Osteoblast (primary cell): ENCODE measurements around the gene STAC2. TPM values are rescaled to one million over a fixed set of nuclear protein-coding genes. Genes with fewer than 3 reads are reported as not detected.

Experiments
- DNase-seq: peaks from one replicate; pipeline ENCODE4 v3.0.0; 2011; ENCODE audit warnings: low spot score, mixed read lengths; ENCODE audit not compliant: insufficient read length; ENCODE audit errors: missing footprints
- H2AFZ ChIP-seq: 2 replicates; pipeline ENCODE4 v1.6.0; 2011; ENCODE audit warnings: mild to moderate bottlenecking, low read length
- H3K27ac ChIP-seq: 2 replicates; pipeline ENCODE4 v1.5.1; 2011; ENCODE audit warnings: mild to moderate bottlenecking, low read depth, low read length, moderate library complexity
- H3K27me3 ChIP-seq: 2 replicates; pipeline ENCODE4 v1.6.0; 2012; ENCODE audit warnings: mild to moderate bottlenecking, control low read depth, inconsistent platforms, low read length, moderate library complexity; ENCODE audit not compliant: insufficient read depth
- H3K36me3 ChIP-seq: 2 replicates; pipeline ENCODE4 v1.5.1; 2011; ENCODE audit warnings: mild to moderate bottlenecking, low read length, control low read depth, moderate library complexity; ENCODE audit not compliant: insufficient read depth
- H3K4me1 ChIP-seq: 2 replicates; pipeline ENCODE4 v1.5.1; 2011; ENCODE audit warnings: mild to moderate bottlenecking, low read length, control low read depth, moderate library complexity; ENCODE audit not compliant: insufficient read depth
- H3K4me2 ChIP-seq: 2 replicates; pipeline ENCODE4 v1.6.0; 2011; ENCODE audit warnings: mild to moderate bottlenecking, low read length; ENCODE audit not compliant: insufficient read depth
- H3K4me3 ChIP-seq: fragments of 200-600 bp; sonication (generic); 3 replicates; pipeline ENCODE4 v1.5.1; 2012; ENCODE audit warnings: mild to moderate bottlenecking, low read length, inconsistent platforms; ENCODE audit not compliant: insufficient read depth
- H3K79me2 ChIP-seq: 2 replicates; pipeline ENCODE4 v1.6.0; 2012; ENCODE audit warnings: mild to moderate bottlenecking, low read length, control low read depth, inconsistent platforms; ENCODE audit not compliant: insufficient read depth
- H3K9me3 ChIP-seq: 2 replicates; pipeline ENCODE4 v1.5.1; 2011; ENCODE audit warnings: low read depth, low read length, control low read depth
- H4K20me1 ChIP-seq: 2 replicates; pipeline ENCODE4 v1.6.0; 2012; ENCODE audit warnings: mild to moderate bottlenecking, low read length, control low read depth; ENCODE audit not compliant: insufficient read depth
- CTCF ChIP-seq: IDR thresholded peaks from 2 replicates; pipeline ENCODE4 v1.5.1; 2011; ENCODE audit warnings: mild to moderate bottlenecking, low read depth, low read length, moderate library complexity; ENCODE audit errors: extremely low read depth
- total RNA-seq: library from RNA; depleted of rRNA; stranded (reverse); fragments of >200 nt; gene quantifications from 2 replicates; pipeline ENCODE4 v1.2.3, GENCODE V29; 2012

Gene STAC2
- total RNA-seq, 1 donor, result not detected

- peaks cover 11% of the 10 kb centered on the region for H3K4me1 ChIP-seq
- TF ChIP-seq CTCF, result no peak
Observed at GRCh38 chr17:39218906-39219305, 6.8 kb downstream of the STAC2 start.

DNA sequence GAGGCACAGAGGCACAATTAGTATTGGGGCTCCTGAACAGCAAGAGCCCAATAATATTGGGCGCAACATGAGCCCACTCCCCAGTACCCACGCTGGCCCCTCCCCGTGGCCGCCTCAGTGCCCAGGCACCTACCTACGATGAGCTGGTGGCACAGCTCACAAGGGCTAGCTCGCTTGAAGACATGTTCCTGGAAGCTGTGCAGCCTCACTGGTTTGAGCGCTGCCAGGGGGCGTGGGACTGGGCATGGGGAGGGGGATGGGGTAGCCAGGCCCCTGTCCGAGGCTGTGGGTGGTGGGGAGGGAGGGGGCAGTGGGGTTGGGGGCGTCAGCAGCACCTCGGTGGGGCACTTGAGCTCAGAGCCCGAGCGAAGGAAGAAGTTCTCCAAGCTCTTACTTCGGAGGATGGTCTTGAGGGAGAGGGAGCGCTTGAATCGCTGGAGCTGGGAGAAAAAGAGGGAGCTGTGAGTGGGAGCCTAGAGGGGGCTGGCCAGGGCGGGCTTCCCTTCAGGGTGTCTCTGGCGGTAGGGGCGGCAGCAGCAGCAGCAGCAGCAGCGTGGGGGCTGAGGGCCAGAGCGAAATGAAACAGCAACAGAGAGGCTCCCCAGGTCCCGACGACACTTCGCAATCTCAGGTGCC lies 7.9 kb downstream of the STAC2 start:
- no peak overlapping the region for H2AFZ ChIP-seq
- no peaks in the 10 kb centered on the region for H3K36me3 ChIP-seq
- no peaks in the 10 kb centered on the region for H3K9me3 ChIP-seq
- H4K20me1 ChIP-seq, result no peaks in the 10 kb centered on the region
- H3K4me1 ChIP-seq, result peaks cover 4% of the 10 kb centered on the region
- H3K27me3 ChIP-seq, result no peaks in the 10 kb centered on the region
- TF ChIP-seq CTCF, result no peak
- no peak overlapping the region for H3K4me3 ChIP-seq
- H3K27ac ChIP-seq, result no peak overlapping the region
- no peak for DNase-seq
- H3K4me2 ChIP-seq, result no peak overlapping the region
- H3K79me2 ChIP-seq, result no peaks in the 10 kb centered on the region

More at GRCh38 chr17:39218906-39219305, 6.8 kb downstream of the STAC2 start:
- no peak overlapping the region for H3K4me2 ChIP-seq
- no peaks in the 10 kb centered on the region for H3K9me3 ChIP-seq
- H3K27ac ChIP-seq, result no peak overlapping the region
- H3K4me3 ChIP-seq, result no peak overlapping the region
- no peak overlapping the region for H2AFZ ChIP-seq
- no peak for DNase-seq
- peaks cover 2% of the 10 kb centered on the region for H4K20me1 ChIP-seq
- no peaks in the 10 kb centered on the region for H3K79me2 ChIP-seq
- no peaks in the 10 kb centered on the region for H3K27me3 ChIP-seq
- H3K36me3 ChIP-seq, result no peaks in the 10 kb centered on the region

DNA sequence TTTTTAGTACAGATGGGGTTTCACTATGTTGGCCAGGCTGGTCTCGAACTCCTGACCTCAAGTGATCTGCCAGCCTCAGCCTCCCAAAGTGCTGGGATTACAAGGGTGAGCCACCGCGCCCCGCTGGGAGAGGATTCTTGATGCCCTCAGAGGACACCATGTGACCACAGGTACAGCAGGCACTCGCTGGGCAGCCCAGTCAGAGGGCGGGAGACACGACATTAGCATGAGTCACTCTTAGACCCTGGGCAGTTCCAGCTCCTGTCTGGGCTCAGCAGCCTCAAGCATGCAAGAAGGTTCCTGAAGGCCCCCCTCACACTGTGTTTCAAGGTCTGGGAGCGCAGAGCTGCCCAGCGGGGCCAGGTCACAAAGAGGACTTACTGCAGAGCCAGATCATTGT lies 11.9 kb downstream of the STAC2 start:
- no peaks in the 10 kb centered on the region for H3K9me3 ChIP-seq
- peaks cover 13% of the 10 kb centered on the region for H3K4me1 ChIP-seq
- no peaks in the 10 kb centered on the region for H3K79me2 ChIP-seq
- no peak for TF ChIP-seq CTCF
- no peak for DNase-seq
- no peak overlapping the region for H3K4me2 ChIP-seq
- H4K20me1 ChIP-seq, result no peaks in the 10 kb centered on the region
- H3K36me3 ChIP-seq, result no peaks in the 10 kb centered on the region
- H2AFZ ChIP-seq, result no peak overlapping the region
- no peak overlapping the region for H3K4me3 ChIP-seq
- H3K27me3 ChIP-seq, result no peaks in the 10 kb centered on the region
- H3K27ac ChIP-seq, result no peak overlapping the region

DNA sequence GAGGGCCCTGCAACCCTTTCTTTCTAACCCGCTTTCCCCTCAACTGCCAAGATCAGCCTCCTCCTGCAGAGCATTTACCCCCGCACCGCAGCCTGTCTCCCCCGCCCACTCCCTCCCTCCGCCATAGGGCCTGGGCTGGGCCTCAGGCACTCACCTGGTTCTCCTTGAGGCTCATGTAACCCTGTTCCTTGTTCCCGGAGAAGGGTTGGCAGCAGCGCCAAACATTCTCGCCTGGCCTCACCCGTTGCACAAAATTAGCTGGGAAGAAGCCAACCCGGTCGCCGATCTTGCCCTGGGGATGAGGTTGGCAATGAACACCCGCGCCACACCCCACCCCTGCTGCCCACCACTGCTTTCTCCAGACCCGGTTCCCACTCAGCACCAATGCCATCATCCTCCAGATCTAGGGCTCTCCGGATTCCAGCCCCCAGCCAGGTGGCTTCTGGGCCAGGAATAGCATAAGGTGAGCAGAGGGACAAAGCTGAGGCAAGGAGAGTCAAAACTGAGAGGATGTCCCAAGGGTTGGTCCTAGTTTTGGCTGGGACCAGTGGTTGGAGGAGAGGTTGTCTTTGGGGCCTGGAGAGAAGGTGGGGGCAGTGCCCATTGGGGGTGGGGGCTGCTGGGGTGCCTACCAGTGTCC lies 12.8 kb downstream of the STAC2 start:
- H3K27me3 ChIP-seq, result no peaks in the 10 kb centered on the region
- H3K4me1 ChIP-seq, result peaks cover 22% of the 10 kb centered on the region
- H3K9me3 ChIP-seq, result no peaks in the 10 kb centered on the region
- TF ChIP-seq CTCF, result no peak
- no peak overlapping the region for H2AFZ ChIP-seq
- H3K36me3 ChIP-seq, result no peaks in the 10 kb centered on the region
- no peaks in the 10 kb centered on the region for H4K20me1 ChIP-seq
- no peak overlapping the region for H3K4me3 ChIP-seq
- no peak overlapping the region for H3K4me2 ChIP-seq
- H3K79me2 ChIP-seq, result no peaks in the 10 kb centered on the region
- DNase-seq, result no peak
- H3K27ac ChIP-seq, result no peak overlapping the region
